Measurements from ENCODE around the gene C1orf105.

DNA sequence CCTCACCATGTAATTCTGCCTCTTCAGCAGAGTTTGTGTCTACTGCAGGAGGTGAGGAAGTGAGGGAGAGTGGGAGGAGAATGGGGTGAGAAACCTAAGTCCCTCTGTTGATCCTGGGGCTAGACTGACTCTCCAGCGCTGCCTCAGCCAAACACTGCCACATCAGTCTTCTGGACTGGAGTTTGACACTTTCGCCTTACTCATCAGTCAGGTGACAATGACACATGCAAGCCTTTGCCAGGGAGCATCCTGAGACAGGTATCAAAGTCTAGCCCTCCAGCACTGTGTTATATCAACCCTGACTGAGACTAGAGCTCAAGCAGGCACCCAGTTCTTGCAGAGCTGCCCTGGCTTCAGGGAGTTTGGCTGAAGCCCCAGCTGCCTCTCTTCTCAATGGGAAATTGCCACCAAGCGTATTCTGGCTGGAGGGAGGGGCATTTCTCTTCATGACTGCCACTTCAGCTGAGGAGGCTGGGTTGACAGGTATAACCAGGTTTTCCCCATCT lies 79.2 kb downstream of the C1orf105 start:
- TF ChIP-seq, protein P1, sequence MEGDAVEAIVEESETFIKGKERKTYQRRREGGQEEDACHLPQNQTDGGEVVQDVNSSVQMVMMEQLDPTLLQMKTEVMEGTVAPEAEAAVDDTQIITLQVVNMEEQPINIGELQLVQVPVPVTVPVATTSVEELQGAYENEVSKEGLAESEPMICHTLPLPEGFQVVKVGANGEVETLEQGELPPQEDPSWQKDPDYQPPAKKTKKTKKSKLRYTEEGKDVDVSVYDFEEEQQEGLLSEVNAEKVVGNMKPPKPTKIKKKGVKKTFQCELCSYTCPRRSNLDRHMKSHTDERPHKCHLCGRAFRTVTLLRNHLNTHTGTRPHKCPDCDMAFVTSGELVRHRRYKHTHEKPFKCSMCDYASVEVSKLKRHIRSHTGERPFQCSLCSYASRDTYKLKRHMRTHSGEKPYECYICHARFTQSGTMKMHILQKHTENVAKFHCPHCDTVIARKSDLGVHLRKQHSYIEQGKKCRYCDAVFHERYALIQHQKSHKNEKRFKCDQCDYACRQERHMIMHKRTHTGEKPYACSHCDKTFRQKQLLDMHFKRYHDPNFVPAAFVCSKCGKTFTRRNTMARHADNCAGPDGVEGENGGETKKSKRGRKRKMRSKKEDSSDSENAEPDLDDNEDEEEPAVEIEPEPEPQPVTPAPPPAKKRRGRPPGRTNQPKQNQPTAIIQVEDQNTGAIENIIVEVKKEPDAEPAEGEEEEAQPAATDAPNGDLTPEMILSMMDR (conservative IDR thresholded peaks at IDR 0.05 in 1 of 2, IDR thresholded peaks at IDR 0.05 in 1 of 2; ENCODE audit: extremely low read depth in 1 of 2, insufficient read depth in 1 of 2, low read depth in 1 of 2, low read length in 2 of 2), result no peak
- TF ChIP-seq EZH2 (IDR thresholded peaks at IDR 0.05; ENCODE audit: borderline replicate concordance, low read length), result no peak
